ENCODE data around the gene APPBP2.

DNA sequence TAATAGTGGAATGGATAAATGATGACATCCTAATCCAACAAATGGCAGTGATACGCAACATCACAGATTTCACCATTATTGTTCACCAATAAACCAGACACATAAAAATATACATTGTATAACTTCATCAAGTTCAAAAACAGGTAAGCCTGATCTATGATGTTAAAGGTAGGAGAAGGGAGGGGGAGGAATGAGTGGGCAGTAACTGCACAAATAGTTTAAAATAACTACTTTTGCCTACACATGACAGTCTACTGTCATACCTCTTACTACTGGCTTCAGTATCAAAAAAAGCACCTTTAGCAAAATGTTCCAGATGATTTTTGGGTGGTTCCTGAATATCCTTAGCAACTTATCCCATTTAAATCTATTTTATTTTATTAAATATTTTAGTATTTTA, 75.0 kb downstream of the APPBP2 start:
- TF ChIP-seq, protein P1, sequence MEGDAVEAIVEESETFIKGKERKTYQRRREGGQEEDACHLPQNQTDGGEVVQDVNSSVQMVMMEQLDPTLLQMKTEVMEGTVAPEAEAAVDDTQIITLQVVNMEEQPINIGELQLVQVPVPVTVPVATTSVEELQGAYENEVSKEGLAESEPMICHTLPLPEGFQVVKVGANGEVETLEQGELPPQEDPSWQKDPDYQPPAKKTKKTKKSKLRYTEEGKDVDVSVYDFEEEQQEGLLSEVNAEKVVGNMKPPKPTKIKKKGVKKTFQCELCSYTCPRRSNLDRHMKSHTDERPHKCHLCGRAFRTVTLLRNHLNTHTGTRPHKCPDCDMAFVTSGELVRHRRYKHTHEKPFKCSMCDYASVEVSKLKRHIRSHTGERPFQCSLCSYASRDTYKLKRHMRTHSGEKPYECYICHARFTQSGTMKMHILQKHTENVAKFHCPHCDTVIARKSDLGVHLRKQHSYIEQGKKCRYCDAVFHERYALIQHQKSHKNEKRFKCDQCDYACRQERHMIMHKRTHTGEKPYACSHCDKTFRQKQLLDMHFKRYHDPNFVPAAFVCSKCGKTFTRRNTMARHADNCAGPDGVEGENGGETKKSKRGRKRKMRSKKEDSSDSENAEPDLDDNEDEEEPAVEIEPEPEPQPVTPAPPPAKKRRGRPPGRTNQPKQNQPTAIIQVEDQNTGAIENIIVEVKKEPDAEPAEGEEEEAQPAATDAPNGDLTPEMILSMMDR (IDR thresholded peaks at IDR 0.05; ENCODE audit: low read depth, low read length) = no peak
- TF ChIP-seq EZH2phosphoT487 (IDR thresholded peaks at IDR 0.05; ENCODE audit: low read depth) = no peak
